Breast epithelium (tissue), 4 donors: ENCODE data around the gene TBC1D10A. TPM values are rescaled to one million over a fixed set of nuclear protein-coding genes. Genes with fewer than 3 reads are reported as not detected.

Experiments
- DNase-seq, 2 donors: peaks; one replicate each; pipeline ENCODE4 v3.0.0-alpha.2; 2019; ENCODE audit warnings: low spot score in 2 of 2
- H3K27ac ChIP-seq, 2 donors: fragments of 200-600 bp; sonication (generic) in 1 of 2; one replicate each; pipeline ENCODE4 v1.5.1; 2016 to 2019; ENCODE audit warnings: mild to moderate bottlenecking in 1 of 2
- H3K27me3 ChIP-seq, 2 donors: fragments of 200-600 bp; sonication (generic) in 1 of 2; one replicate each; pipeline versions ENCODE4 v1.5.1 to v1.6.0; 2017 to 2019; ENCODE audit warnings: control low read depth in 1 of 2, mild to moderate bottlenecking in 1 of 2
- H3K36me3 ChIP-seq: fragments of 200-600 bp; one replicate; pipeline ENCODE4 v1.5.1; 2019
- H3K4me1 ChIP-seq, 2 donors: fragments of 200-600 bp; sonication (generic); one replicate each; pipeline ENCODE4 v1.5.1; 2016 to 2019; ENCODE audit warnings: control low read depth in 1 of 2
- H3K4me3 ChIP-seq, 3 donors: fragments of 200-600 bp; sonication (generic); 1 replicate in 2 of 3; 2 replicates in 1 of 3; pipeline ENCODE4 v1.5.1; 2016 to 2019; ENCODE audit warnings: mild to moderate bottlenecking in 3 of 3, moderate library complexity in 2 of 3
- H3K9me3 ChIP-seq, 2 donors: fragments of 200-600 bp; sonication (generic) in 1 of 2; one replicate each; pipeline ENCODE4 v1.5.1; 2016 to 2019; ENCODE audit warnings: control low read depth in 1 of 2
- CTCF ChIP-seq, 3 donors: fragments of 450-650 bp; IDR thresholded peaks; one replicate each; pipeline ENCODE4 v1.5.1; 2016 to 2017; ENCODE audit warnings: antibody characterized with exemption in 3 of 3, mild to moderate bottlenecking in 3 of 3, moderate library complexity in 3 of 3
- POLR2A ChIP-seq: fragments of 450-650 bp; IDR thresholded peaks from one replicate; pipeline ENCODE4 v1.6.1; 2016; ENCODE audit warnings: antibody characterized with exemption, mild to moderate bottlenecking, moderate library complexity
- POLR2AphosphoS5 ChIP-seq, 3 donors: sonication (generic); formaldehyde crosslinking; IDR thresholded peaks; one replicate each; pipeline ENCODE4 v1.6.1; 2017; ENCODE audit warnings: antibody characterized with exemption in 3 of 3
- intact Hi-C: fragments of 100-400 bp; cut with DNase I; formaldehyde crosslinking; loops from one replicate; pipeline ENCODE4 v1.15.1; 2023; ENCODE audit warnings: low total_unique reads
- total RNA-seq, 3 donors: library from RNA; depleted of rRNA; stranded (reverse); fragments of >200 nt; gene quantifications; one replicate each; pipeline ENCODE4 v1.1.0, GENCODE V29; 2016

TBC1D10A gene
- total RNA-seq, 3 donors from 2014 or later: 25.0 to 50.1 (median 32.4) TPM

DNA sequence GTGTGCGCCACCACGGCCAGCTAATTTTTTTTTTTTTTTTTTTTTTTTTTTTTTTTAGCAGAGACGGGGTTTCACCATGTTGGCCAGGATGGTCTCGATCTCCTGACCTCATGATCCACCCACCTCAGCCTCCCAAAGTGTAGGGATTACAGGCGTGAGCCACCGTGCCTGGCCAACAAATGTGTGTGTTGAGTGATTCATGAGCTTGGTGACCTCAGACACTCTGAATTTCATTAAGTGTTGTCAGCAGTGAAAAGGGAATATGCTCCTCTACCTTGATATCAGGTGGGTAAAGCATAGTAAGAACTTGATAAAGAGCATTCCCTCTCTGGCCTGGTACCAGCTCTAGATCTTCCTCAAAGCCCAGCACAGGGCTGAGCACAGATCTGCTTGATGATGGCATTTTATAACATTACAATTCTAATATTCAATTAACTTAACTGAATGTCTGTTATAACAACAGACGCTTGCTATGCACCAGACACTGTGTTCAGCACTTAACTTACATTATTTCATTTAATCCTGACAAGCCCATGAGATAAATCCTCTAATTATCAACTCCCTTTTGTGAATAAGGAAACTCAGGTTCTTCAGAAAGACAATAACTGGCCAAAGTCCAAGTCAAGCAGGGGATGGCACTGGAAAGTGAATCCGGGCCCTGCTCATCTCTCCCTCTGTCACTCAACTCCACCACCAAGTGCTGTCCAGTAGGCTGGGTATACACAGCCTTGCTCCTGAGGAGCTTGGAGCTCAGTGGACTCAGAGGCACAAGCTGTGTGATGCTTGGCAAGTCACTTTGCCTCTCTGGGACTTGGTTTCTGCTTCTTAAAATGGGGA lies 13.0 kb downstream of the TBC1D10A start:
- TF ChIP-seq POLR2AphosphoS5 (IDR thresholded peaks at IDR 0.05): no peak
- no peak for TF ChIP-seq CTCF (IDR thresholded peaks at IDR 0.05)
- TF ChIP-seq POLR2A: no peak
- Histone ChIP-seq H3K36me3 (no peaks in the 10 kb centered on the region), H3K4me3 (no peak overlapping the region), H3K4me1 (peaks cover 21 to 35% of the 10 kb centered on the region in 2 donors), H3K27me3 (no peaks in the 10 kb centered on the region), H3K9me3 (no peaks in the 10 kb centered on the region), H3K27ac (peak overlapping the region; percentile 62 to 68)
- intact Hi-C loops: no loop called here
- no peak for DNase-seq

GRCh38 chr22:30312053-30312452 lies 14.7 kb downstream of the TBC1D10A start:
- Histone ChIP-seq H3K27ac (peak overlapping the region; percentile 88 to 96), H3K36me3 (no peaks in the 10 kb centered on the region), H3K9me3 (no peaks in the 10 kb centered on the region), H3K4me1 (peaks cover 25 to 46% of the 10 kb centered on the region in 2 donors), H3K4me3 (no peak overlapping the region), H3K27me3 (no peaks in the 10 kb centered on the region)
- TF ChIP-seq POLR2AphosphoS5 (IDR thresholded peaks at IDR 0.05) (no peak), POLR2A (no peak)
- intact Hi-C loops: no loop called here
- DNase-seq: no peak

DNA sequence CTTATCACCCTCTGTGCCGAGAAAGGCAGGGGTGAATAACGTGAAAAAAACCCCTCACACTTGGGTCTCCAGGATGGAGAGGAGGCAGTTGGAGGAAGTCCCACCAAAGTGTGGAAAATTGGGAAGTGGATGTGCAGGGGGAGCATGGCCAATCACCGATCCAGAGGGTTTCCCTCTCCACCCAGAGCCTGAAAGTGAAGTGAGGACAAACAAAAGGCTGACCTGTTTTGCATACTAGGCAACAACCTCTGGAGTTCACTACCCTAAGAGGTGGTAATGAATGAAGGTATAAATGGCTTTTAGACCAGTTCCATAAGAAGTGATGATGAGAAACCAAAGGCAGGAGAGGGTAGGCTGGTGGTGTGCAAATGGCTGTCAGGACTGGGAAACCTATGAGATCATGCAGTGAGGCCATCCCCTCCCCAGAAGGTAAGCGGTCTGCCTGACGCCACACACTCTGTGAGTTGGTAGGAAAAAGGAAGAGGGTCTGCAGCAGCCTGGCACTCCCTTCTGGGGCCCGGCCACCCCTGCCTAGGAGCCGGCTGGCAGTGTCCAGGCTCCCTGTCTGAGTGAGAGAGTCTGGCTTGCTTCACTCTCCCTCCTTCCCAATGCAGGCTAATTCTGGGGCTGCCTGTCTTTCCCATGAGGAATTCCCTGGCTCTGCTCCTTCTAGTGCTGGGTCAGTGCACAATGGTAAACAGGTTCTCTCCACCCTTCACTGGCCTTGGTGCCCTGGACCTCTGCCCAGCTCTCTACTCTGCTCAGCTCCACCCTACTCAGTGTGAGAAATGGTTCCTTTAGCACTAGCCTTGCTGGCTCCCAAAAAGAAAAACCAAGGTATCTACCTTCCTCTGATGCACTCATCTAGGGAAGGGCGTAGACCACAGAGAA lies 15.6 kb downstream of the TBC1D10A start:
- peak overlapping the region; percentile 88 to 96 for H3K27ac ChIP-seq
- peak; percentile 78 to 81 for DNase-seq
- H3K36me3 ChIP-seq: no peaks in the 10 kb centered on the region
- no peak for TF ChIP-seq POLR2AphosphoS5 (IDR thresholded peaks at IDR 0.05)
- no peak for TF ChIP-seq POLR2A
- TF ChIP-seq CTCF (IDR thresholded peaks at IDR 0.05): no peak
- H3K4me3 ChIP-seq: peak overlapping the region in 1 of 3 donors; percentile 29
- H3K4me1 ChIP-seq: peaks cover 29 to 54% of the 10 kb centered on the region in 2 donors
- no peaks in the 10 kb centered on the region for H3K9me3 ChIP-seq
- intact Hi-C loops: no loop called here
- no peaks in the 10 kb centered on the region for H3K27me3 ChIP-seq

DNA sequence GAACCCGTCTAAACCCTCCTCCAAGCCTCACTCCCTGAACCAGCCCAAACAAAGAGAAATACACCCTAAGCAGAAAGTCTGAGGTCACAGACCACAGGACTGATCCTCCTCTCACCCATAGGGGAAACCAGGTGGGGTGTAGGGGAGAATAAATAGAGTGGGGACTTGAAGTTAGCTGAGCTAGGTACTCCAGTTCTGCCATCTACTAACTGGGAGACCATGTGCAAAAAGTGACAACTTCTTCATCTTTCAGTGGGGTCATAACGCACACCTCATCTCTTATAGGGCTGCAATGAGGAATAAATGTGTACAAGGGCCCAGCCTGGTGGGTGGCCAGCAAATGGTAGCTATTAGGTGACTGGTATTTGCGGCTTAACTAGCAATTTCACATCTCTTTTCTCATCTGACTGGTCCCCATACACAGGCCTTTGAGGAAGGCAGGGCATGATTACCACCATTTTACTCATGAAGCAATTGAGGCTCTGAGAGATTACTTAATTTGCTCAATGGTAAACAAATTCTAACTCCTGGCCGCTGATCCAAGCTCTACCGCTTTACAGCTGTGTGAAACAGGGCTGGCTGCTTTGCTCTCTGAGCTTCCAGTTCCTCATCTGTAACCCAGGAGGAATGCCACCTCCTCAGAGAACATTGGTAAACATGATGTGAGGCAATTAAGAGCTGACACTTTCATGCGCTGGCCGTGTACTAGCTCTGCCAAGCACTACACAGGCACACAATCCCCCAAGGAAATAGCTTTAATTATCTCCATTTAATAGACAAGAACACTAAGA lies 16.6 kb downstream of the TBC1D10A start:
- Histone ChIP-seq H3K4me1 (peaks cover 38 to 64% of the 10 kb centered on the region in 2 donors), H3K4me3 (peak overlapping the region in 1 of 3 donors; percentile 3)
- DNase-seq: peak in 1 of 2 donors; percentile 72

More for the DNA sequence above, 16.6 kb downstream of the TBC1D10A start:
- intact Hi-C loops: no loop called here
- TF ChIP-seq CTCF (IDR thresholded peaks at IDR 0.05) (no peak), POLR2AphosphoS5 (IDR thresholded peaks at IDR 0.05) (peak in 1 of 3 donors; percentile 37)
- H3K27ac ChIP-seq: peak overlapping the region; percentile 88 to 96
- no peaks in the 10 kb centered on the region for H3K9me3 ChIP-seq
- no peaks in the 10 kb centered on the region for H3K36me3 ChIP-seq
- H3K27me3 ChIP-seq: no peaks in the 10 kb centered on the region
